ENCODE results near the gene NFRKB.

NFRKB gene

GRCh38 chr11:129933891-129934290 is 38.5 kb upstream of the NFRKB start:
- H3K27ac ChIP-seq: no peak overlapping the region
- TF ChIP-seq CTCF (IDR thresholded peaks at IDR 0.05): no peak
- no peak for TF ChIP-seq ZFX (IDR thresholded peaks at IDR 0.05; ENCODE audit: borderline replicate concordance)

- H3K27ac ChIP-seq: no peak overlapping the region
- TF ChIP-seq CTCF (IDR thresholded peaks at IDR 0.05) (no peak), ZFX (IDR thresholded peaks at IDR 0.05; ENCODE audit: borderline replicate concordance) (no peak)
These were observed 37.9 kb upstream of the NFRKB start for GRCh38 chr11:129933262-129933661.

GRCh38 chr11:129932381-129933067 is 37.1 kb upstream of the NFRKB start:
- TF ChIP-seq ZFX (IDR thresholded peaks at IDR 0.05; ENCODE audit: borderline replicate concordance) (no peak), CTCF (IDR thresholded peaks at IDR 0.05) (no peak)
- H3K27ac ChIP-seq: no peak overlapping the region

- no peak for TF ChIP-seq CTCF (IDR thresholded peaks at IDR 0.05)
- TF ChIP-seq ZFX (IDR thresholded peaks at IDR 0.05; ENCODE audit: borderline replicate concordance): no peak
- no peak overlapping the region for H3K27ac ChIP-seq
These were observed 35.4 kb upstream of the NFRKB start for GRCh38 chr11:129930743-129931142.

- no peak overlapping the region for H3K27ac ChIP-seq
- no peak for TF ChIP-seq CTCF (IDR thresholded peaks at IDR 0.05)
- TF ChIP-seq ZFX (IDR thresholded peaks at IDR 0.05; ENCODE audit: borderline replicate concordance): no peak
These were observed 34.9 kb upstream of the NFRKB start for GRCh38 chr11:129930296-129930695.

GRCh38 chr11:129929721-129930120 is 34.3 kb upstream of the NFRKB start:
- TF ChIP-seq CTCF (IDR thresholded peaks at IDR 0.05) (no peak), ZFX (IDR thresholded peaks at IDR 0.05; ENCODE audit: borderline replicate concordance) (no peak)
- no peak overlapping the region for H3K27ac ChIP-seq

GRCh38 chr11:129928923-129929692 is 33.7 kb upstream of the NFRKB start:
- TF ChIP-seq CTCF (IDR thresholded peaks at IDR 0.05) (no peak), ZFX (IDR thresholded peaks at IDR 0.05; ENCODE audit: borderline replicate concordance) (no peak)
- H3K27ac ChIP-seq: no peak overlapping the region
